ENCODE data around the gene KCNQ1.

The KCNQ1 gene

GRCh38 chr11:2869134-2869526 lies 424.3 kb downstream of the KCNQ1 start:
- no peak for DNase-seq (ENCODE audit: low read depth in 2 of 3, low spot score in 1 of 3)

DNA sequence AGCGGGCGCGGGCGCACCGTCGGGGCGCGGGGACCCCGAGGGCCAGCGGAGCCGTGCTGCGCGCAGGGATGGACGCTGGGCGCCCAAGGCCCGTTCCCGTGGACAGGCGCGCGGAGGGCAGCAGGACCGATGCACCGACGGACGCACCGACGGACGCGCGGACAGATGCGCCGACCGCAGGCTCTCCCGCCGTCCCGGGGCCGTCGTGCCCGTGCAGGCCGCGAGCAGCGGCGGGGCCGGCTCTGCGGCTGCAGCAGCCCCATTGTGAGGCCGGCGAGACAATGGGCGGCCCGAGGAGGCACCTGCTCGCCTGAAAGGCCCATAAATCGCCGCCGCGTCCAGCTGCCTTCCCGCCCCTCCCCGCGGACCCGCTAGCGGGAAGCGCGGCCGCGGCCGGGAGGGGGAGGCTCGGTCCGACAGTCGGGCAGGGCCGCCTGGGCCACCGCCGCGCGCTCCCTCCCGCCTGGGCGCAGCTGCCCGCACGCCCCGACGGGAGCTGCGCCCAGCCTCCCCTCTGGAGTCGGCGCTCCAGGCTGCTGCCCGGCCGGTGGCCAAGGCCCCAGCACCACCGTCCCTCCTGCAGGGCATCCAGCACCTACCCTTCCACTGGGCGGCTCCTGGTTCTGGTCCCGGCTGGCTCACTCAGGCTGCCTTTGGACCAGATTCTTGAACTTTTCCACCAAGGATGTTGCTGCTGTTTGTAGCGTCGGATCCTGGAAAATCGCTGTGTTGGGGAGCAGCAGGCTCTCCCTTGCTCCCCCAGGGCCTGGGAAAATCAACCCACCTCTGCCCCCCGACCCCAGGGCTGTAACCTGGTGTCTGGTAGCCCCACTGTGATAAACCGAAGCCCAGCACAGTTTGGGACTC lies 425.0 kb downstream of the KCNQ1 start:
- no peak for DNase-seq (ENCODE audit: low read depth in 2 of 3, low spot score in 1 of 3)

- no peak for DNase-seq (ENCODE audit: low read depth in 2 of 3, low spot score in 1 of 3)
Measured at GRCh38 chr11:2870460-2870859, 425.7 kb downstream of the KCNQ1 start.

GRCh38 chr11:2870969-2871680 lies 426.3 kb downstream of the KCNQ1 start:
- DNase-seq (ENCODE audit: low read depth in 2 of 3, low spot score in 1 of 3) = no peak

DNA sequence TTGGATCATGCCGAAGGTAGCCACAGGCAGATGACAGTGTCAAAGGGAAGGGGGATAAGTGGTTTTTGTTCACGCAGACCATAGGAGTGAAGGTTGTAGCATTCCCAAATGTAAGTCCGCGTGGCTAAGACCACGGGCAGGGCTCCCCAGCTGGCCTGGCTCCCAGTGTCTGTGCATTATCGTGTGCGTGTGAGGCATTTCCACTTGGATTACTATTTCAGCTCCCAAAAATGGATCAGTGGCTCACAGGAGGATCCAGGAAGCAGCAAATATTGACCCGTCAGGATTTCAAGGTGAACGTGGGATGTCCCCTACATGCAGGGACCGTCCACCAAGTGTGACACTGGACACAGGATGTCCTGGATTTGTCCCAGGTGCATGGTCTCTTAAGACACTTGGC lies 430.2 kb downstream of the KCNQ1 start:
- no peak for DNase-seq (ENCODE audit: low read depth in 2 of 3, low spot score in 1 of 3)

DNA sequence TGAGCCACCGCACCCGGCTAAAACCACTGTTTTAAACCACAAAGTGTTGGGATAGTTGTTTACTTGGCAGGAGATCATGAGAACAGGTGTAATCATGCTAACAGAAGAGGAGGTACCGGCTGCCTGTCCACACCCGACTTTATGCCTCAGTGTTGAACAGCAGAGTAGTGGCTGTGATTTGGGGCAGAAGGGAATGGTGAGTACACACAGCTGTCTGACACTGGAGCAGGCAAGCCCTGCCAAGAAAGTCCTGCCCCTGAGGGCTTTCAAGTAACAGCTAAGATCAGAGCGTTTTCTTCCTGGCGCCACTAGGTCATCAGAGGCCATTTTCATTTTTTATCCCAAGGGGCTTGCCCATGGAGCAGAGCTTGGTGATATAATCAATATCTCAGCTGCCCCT lies 432.7 kb downstream of the KCNQ1 start:
- DNase-seq (ENCODE audit: low read depth in 2 of 3, low spot score in 1 of 3) = no peak

- no peak for DNase-seq (ENCODE audit: low read depth in 2 of 3, low spot score in 1 of 3)
Measured at GRCh38 chr11:2878782-2879181, 434.0 kb downstream of the KCNQ1 start.

DNA sequence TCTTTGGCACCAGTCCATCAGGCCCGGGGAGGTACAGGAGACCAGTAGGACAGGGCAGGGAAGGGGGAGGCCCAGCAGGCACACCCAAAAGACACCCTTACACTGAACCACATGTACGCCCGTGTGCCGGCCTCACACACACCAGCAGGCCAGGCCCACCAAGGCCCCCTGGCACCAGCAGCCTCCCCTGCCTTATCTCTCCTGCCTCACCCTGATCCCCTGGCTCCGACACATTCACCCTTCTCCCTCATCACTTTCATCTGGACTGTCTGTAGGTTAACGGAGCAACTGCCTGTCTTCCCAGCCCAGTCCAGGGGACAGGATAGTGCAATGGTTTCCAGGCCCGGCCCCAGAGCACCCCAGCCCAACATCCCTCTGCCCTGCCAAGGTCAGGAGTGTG lies 435.8 kb downstream of the KCNQ1 start:
- no peak for DNase-seq (ENCODE audit: low read depth in 2 of 3, low spot score in 1 of 3)

- no peak for DNase-seq (ENCODE audit: low read depth in 2 of 3, low spot score in 1 of 3)
Measured at GRCh38 chr11:2881076-2881980, 436.5 kb downstream of the KCNQ1 start.

GRCh38 chr11:2881981-2882375 lies 437.2 kb downstream of the KCNQ1 start:
- no peak for DNase-seq (ENCODE audit: low read depth in 2 of 3, low spot score in 1 of 3)

- no peak for DNase-seq (ENCODE audit: low read depth in 2 of 3, low spot score in 1 of 3)
Measured at GRCh38 chr11:2882396-2883110, 437.7 kb downstream of the KCNQ1 start.

DNA sequence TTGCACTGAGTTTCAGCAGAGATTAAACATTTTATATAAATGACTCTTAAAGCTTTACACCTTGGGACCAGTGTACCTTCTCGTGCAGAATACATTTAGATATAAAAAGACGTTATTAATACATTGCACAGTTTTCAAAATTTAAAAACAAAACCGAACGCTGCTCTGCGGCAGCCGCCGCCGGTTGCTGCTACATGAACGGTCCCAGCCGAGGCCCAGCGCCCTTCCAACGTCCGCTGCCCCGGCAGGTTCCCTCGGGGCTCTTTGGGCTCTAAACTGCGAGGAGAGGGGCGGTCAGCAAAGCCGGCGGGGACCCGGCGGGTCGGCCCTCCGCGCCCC lies 438.8 kb downstream of the KCNQ1 start:
- DNase-seq (ENCODE audit: low read depth in 2 of 3, low spot score in 1 of 3) = no peak

DNA sequence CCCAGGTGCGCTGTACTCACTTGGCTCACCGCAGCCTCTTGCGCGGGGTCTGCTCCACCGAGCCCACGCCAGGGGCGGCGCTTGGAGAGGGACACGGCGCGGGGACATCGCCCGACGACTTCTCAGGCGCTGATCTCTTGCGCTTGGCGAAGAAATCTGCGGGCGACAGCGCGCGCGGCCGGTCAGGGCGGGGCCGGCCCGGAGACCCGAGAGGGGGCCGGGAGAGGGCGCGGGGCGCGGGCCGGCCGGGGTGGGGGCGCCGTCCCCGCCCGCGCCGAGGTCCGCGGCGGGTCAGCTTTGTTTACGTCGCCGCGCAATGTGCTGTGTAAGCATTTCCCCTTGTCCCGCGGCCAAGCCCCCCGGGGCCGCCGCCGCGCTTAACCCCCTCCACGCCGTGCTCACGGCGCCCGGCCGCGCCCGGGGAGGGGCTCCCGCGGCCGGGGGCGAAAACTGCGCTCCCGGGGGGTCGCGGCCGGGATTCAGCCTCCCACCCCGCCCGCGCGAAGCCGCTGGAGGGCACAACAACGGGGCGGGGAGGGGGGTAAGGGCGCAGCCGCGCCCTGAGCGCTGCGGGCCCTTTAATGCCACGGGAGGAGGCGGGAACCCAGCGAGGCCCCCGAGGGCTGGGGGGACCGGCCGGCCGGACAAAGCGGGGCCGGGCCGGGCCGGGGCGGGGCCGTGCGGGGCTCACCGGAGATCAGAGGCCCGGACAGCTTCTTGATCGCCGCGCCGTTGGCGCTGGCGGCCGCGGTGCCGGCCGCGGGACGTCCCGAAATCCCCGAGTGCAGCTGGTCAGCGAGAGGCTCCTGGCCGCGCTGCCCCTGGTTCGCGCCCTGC lies 439.4 kb downstream of the KCNQ1 start:
- no peak for DNase-seq (ENCODE audit: low read depth in 2 of 3, low spot score in 1 of 3)

DNA sequence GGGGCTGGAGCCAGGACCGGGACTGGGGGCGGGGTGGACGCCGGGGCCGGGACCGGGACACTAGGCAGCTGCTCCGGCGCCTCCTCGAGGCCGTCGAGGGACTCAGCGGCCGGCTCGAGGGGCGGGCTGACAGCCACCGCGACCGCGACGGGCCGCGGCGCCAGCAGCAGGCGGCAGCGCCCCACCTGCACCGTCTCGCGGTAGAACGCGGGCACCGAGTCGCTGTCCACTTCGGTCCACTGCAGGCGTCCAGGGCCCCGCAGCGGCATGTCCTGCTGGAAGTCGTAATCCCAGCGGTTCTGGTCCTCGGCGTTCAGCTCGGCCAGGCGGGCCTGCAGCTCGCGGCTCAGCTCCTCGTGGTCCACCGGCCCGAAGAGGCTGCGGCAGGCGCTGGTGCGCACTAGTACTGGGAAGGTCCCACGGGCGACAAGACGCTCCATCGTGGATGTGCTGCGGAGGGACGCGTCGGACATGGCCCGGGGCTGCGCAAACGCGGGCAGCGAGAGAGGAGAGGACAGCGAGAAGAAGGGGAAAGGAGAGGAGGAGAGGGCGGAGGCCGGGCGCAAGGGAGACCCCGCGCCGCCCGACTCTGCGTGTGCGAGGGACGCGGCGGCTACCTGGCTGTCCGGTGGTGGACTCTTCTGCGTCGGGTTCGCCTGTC lies 440.3 kb downstream of the KCNQ1 start:
- DNase-seq (ENCODE audit: low read depth in 2 of 3, low spot score in 1 of 3) = peak in 1 of 3 donors; percentile 18

DNA sequence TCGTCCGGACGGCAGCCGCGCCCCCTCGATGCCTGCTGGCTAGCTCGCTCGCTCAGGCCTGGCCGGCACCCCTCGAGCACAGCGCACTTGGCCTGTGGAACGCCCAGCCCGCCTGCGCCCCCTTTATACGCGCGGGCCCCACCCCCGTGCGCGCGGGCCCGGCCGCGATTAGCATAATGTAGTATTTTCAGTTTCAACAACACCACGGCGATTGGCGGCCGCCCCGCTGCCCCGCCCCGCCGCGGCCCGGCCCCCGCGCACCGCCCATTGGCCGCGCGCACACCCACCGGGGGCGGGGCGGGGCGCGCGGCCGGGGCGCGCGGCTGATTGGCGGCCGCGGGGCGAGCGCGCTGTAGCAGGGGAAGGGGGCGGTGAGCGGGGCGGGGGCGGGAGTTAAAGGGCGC lies 440.9 kb downstream of the KCNQ1 start, which contains the start of gene CDKN1C:
Gene CDKN1C (minus strand): TSS at position 98 of the 404 bp plus-strand sequence. CDS start 319 bp downstream, outside the sequence.
- peak; percentile 52 to 62 (median 53) for DNase-seq (ENCODE audit: low read depth in 2 of 3, low spot score in 1 of 3)

- DNase-seq (ENCODE audit: low read depth in 2 of 3, low spot score in 1 of 3) = no peak
Measured at GRCh38 chr11:2886191-2886894, 441.5 kb downstream of the KCNQ1 start.

- DNase-seq (ENCODE audit: low read depth in 2 of 3, low spot score in 1 of 3) = no peak
Measured at GRCh38 chr11:2886936-2887335, 442.1 kb downstream of the KCNQ1 start.

GRCh38 chr11:2887515-2888195 lies 442.8 kb downstream of the KCNQ1 start:
- DNase-seq (ENCODE audit: low read depth in 2 of 3, low spot score in 1 of 3) = no peak
